Measurements from ENCODE around the gene PRPF40A.

PRPF40A gene

GRCh38 chr2:152635635-152636298 is 81.5 kb downstream of the PRPF40A start:
- ATAC-seq = peak; percentile 82
- TF ChIP-seq POU6F1 (CRISPR knock-in tag; IDR thresholded peaks at IDR 0.05; ENCODE audit: borderline replicate concordance, low read depth) (no peak), GLIS3 (CRISPR knock-in tag; IDR thresholded peaks at IDR 0.05) (no peak), ZFP30 (CRISPR knock-in tag; IDR thresholded peaks at IDR 0.05) (no peak)

GRCh38 chr2:152632736-152633135 is 84.5 kb downstream of the PRPF40A start:
- no peak for ATAC-seq

GRCh38 chr2:152630466-152630865 is 86.8 kb downstream of the PRPF40A start:
- TF ChIP-seq RARB (CRISPR knock-in tag; IDR thresholded peaks at IDR 0.05) (no peak), CREB5 (CRISPR knock-in tag; IDR thresholded peaks at IDR 0.05; ENCODE audit: low read depth) (no peak), BACH2 (CRISPR knock-in tag; IDR thresholded peaks at IDR 0.05; ENCODE audit: borderline replicate concordance) (no peak), TCF4 (CRISPR knock-in tag; IDR thresholded peaks at IDR 0.05; ENCODE audit: borderline replicate concordance) (no peak), GLIS3 (CRISPR knock-in tag; IDR thresholded peaks at IDR 0.05) (no peak), ZNF70 (CRISPR knock-in tag; IDR thresholded peaks at IDR 0.05) (no peak), ZNF565 (CRISPR knock-in tag; conservative IDR thresholded peaks at IDR 0.05; ENCODE audit: low read depth) (no peak), PPARA (CRISPR knock-in tag; IDR thresholded peaks at IDR 0.05; ENCODE audit: borderline replicate concordance) (no peak), ISL1 (CRISPR knock-in tag; IDR thresholded peaks at IDR 0.05) (no peak), ARNTL (CRISPR knock-in tag; IDR thresholded peaks at IDR 0.05; ENCODE audit: borderline replicate concordance, low read depth) (no peak), ZNF8 (CRISPR knock-in tag; IDR thresholded peaks at IDR 0.05) (no peak), SNAI2 (CRISPR knock-in tag; IDR thresholded peaks at IDR 0.05) (no peak), ESRRG (CRISPR knock-in tag; IDR thresholded peaks at IDR 0.05) (no peak), OSR1 (CRISPR knock-in tag; IDR thresholded peaks at IDR 0.05) (no peak), ZC3H10 (CRISPR knock-in tag; IDR thresholded peaks at IDR 0.05) (no peak), ZFP3 (CRISPR knock-in tag; IDR thresholded peaks at IDR 0.05) (no peak)

More at GRCh38 chr2:152632736-152633135, 84.5 kb downstream of the PRPF40A start:
- TF ChIP-seq TOX (CRISPR knock-in tag; IDR thresholded peaks at IDR 0.05; ENCODE audit: borderline replicate concordance) (no peak), ARNTL (CRISPR knock-in tag; IDR thresholded peaks at IDR 0.05; ENCODE audit: borderline replicate concordance, low read depth) (no peak), ZC3H10 (CRISPR knock-in tag; IDR thresholded peaks at IDR 0.05) (no peak), TSHZ2 (CRISPR knock-in tag; IDR thresholded peaks at IDR 0.05) (no peak), CSRNP3 (CRISPR knock-in tag; IDR thresholded peaks at IDR 0.05) (no peak), BACH2 (CRISPR knock-in tag; IDR thresholded peaks at IDR 0.05; ENCODE audit: borderline replicate concordance) (no peak), ISL1 (CRISPR knock-in tag; IDR thresholded peaks at IDR 0.05) (no peak), POU6F1 (CRISPR knock-in tag; IDR thresholded peaks at IDR 0.05; ENCODE audit: borderline replicate concordance, low read depth) (no peak), ZNF565 (CRISPR knock-in tag; conservative IDR thresholded peaks at IDR 0.05; ENCODE audit: low read depth) (no peak), ESRRG (CRISPR knock-in tag; IDR thresholded peaks at IDR 0.05) (no peak), ZNF8 (CRISPR knock-in tag; IDR thresholded peaks at IDR 0.05) (no peak), TCF4 (CRISPR knock-in tag; IDR thresholded peaks at IDR 0.05; ENCODE audit: borderline replicate concordance) (no peak)

More at GRCh38 chr2:152630466-152630865, 86.8 kb downstream of the PRPF40A start:
- no peak for ATAC-seq
